C4-2B (cell line): ENCODE results near the gene ELF1.

ENCODE experiments used
- H3K27ac ChIP-seq: fragments of 450-650 bp; 2 replicates; pipeline ENCODE4 v1.5.1; 2017
- ZFX ChIP-seq: fragments of 450-650 bp; IDR thresholded peaks from 2 replicates; pipeline ENCODE4 v1.6.1; 2017
- TF ChIP-seq, protein P1 (sequence below): fragments of 450-650 bp; conservative IDR thresholded peaks from 2 replicates; pipeline ENCODE4 v1.5.1; 2017; ENCODE audit warnings: mild to moderate bottlenecking

Gene ELF1

GRCh38 chr13:41012536-41012935 lies 6.6 kb downstream of the ELF1 start:
- H3K27ac ChIP-seq = no peak overlapping the region
- no peak for TF ChIP-seq ZFX
- TF ChIP-seq, protein P1, sequence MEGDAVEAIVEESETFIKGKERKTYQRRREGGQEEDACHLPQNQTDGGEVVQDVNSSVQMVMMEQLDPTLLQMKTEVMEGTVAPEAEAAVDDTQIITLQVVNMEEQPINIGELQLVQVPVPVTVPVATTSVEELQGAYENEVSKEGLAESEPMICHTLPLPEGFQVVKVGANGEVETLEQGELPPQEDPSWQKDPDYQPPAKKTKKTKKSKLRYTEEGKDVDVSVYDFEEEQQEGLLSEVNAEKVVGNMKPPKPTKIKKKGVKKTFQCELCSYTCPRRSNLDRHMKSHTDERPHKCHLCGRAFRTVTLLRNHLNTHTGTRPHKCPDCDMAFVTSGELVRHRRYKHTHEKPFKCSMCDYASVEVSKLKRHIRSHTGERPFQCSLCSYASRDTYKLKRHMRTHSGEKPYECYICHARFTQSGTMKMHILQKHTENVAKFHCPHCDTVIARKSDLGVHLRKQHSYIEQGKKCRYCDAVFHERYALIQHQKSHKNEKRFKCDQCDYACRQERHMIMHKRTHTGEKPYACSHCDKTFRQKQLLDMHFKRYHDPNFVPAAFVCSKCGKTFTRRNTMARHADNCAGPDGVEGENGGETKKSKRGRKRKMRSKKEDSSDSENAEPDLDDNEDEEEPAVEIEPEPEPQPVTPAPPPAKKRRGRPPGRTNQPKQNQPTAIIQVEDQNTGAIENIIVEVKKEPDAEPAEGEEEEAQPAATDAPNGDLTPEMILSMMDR = no peak

DNA sequence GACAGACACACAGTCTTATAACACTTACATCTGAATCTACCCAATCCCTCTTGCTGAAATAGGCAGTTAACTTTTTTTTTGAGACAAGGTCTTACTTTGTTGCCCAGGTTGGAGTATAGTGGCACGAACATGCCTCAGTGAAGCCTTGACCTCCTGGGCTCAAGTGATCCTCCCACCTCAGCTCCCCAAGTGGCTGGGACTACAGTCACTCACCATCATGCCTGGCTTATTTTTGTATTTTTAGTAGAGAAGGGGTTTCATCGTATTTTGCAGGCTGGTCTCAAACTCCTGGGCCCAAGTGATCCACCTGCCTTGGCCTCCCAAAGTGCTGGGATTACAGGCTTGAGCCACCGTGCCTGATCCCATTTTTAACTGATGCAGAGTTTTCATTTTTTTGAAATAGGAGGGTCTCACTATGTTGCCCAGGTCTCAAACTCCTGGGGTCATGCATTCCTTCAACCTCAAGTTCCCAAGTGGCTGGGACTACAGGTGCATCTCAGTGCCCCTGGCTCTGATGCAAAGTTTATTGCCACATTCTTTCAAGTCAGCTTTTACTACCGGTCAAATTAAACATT lies 7.6 kb downstream of the ELF1 start:
- TF ChIP-seq, protein P1 = no peak
- no peak for TF ChIP-seq ZFX
- no peak overlapping the region for H3K27ac ChIP-seq

GRCh38 chr13:41008349-41008980 lies 10.7 kb downstream of the ELF1 start:
- H3K27ac ChIP-seq = no peak overlapping the region
- TF ChIP-seq, protein P1 = no peak

DNA sequence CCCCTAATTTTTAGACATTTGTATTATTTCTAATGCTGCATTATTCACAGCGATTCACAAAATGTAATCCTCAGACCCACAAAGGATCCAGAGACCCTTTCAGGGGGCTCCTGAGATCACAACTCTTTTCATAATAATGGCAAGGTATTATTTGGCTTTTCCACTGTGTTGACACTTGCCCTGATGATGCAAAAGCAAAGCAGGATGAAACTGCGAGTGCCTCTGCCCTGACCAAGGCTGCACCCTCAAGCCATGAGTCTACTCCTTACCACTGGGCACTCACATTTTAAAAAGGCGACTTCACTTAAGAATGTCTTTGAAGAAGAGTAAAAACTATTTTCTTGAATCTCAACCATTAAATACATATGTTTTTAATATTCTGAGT lies 11.4 kb downstream of the ELF1 start:
- TF ChIP-seq, protein P1 = no peak
- TF ChIP-seq ZFX = no peak
- no peak overlapping the region for H3K27ac ChIP-seq

DNA sequence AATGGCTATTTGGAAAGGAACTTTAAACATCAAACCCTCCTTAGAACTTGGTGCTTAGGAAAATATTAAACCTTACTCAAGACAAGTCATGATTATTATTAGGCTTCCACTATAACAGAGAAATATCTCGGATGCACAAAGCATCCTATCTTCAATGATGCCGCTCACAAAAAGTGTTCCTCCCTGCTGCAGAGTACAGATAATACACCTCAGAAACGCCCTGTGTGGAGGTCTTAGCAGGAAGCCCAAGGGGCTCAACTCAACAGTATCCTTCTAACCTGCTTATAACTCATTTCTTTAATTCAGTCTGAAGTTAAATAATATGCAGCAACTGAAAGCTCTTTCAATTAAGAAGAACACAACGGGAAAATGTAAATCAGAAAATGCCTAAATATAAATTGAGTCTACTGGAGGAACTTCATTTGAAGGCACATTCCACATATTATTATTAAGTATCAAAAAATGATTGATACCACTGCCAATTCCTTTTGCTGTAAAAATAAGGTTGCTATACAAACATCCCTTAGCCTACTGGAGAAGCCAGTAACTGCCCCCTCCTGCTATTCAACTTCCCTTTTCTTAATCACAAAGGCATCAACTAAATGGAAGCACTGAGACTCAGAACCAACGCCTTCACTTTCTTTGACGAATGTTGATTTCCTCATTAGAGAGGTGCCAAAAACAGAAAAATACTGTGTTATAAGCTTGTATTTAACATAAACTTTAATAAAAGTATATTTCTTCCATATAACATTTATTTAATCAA lies 12.0 kb downstream of the ELF1 start:
- no peak overlapping the region for H3K27ac ChIP-seq
- TF ChIP-seq, protein P1 = no peak
- no peak for TF ChIP-seq ZFX

DNA sequence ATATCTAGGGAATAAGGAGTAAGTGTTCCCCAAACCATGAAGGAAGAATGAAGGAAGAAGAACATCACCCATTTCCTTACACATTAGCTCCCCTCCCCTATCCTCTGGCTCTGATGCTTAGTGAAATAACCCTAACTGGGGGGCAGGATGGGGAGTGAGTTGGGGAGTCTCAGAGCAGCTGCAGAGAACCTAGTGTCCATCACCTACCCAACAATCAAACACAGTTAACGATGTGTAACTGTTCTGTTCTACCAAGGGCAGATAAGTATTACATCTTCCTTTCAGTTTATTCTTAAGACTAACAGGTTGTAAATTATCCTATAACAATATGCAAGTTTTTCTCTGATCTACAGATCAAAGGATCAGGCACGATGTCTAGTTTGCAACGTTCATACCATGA lies 12.8 kb downstream of the ELF1 start:
- no peak overlapping the region for H3K27ac ChIP-seq
- TF ChIP-seq, protein P1 = no peak
- no peak for TF ChIP-seq ZFX

DNA sequence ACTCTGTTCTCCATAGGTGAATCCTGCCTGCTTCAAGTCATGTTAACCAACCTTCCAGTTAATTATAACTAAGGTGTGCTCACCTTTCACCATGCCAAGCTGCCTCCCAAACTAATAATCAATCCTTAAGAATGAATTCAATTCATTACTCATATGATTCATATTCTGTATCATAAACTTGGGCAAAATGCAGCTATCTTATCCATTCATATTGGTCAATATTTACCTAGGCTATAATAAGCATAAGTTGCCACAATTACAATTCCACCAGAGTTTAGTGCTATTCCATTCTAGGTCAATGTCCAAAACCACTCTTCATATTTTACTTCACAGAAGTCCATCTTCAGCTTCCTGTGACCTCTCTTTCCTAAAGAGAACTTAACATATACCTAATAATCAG lies 13.4 kb downstream of the ELF1 start:
- H3K27ac ChIP-seq = no peak overlapping the region
- TF ChIP-seq ZFX = no peak
- TF ChIP-seq, protein P1 = no peak
